Measurements from ENCODE around the gene ZBTB46. TPM values are rescaled to one million over a fixed set of nuclear protein-coding genes. Genes with fewer than 3 reads are reported as not detected.

ZBTB46 gene
- total and polyA plus RNA-seq, 2 donors: 3.7 to 5.8 TPM

GRCh38 chr20:63712191-63712590, 118.9 kb downstream of the ZBTB46 start:
- Histone ChIP-seq H3K36me3 (ENCODE audit: control insufficient read depth in 2 of 2, insufficient read depth in 2 of 2, low read length in 1 of 2) (peaks cover 27 to 55% of the 10 kb centered on the region in 2 donors), H3K4me3 (ENCODE audit: low read length in 2 of 2) (no peak overlapping the region), H3K27me3 (ENCODE audit: control insufficient read depth in 2 of 2, insufficient read depth in 1 of 2, low read length in 1 of 2) (no peaks in the 10 kb centered on the region), H3K4me1 (ENCODE audit: control insufficient read depth in 2 of 2, insufficient read depth in 2 of 2, low read length in 2 of 2) (peaks cover 12% of the 10 kb centered on the region in 2 donors), H3K27ac (ENCODE audit: low read depth in 1 of 2, low read length in 1 of 2) (no peak overlapping the region), H3K9me3 (ENCODE audit: control insufficient read depth in 2 of 2, insufficient read depth in 1 of 2, low read length in 1 of 2) (peaks cover 2 to 19% of the 10 kb centered on the region in 2 donors)
- WGBS: 97% methylated on average over 1 of the region's 1 CpG
- no peak for DNase-seq (ENCODE audit: low read depth in 6 of 9, low spot score in 9 of 9)

- no peaks in the 10 kb centered on the region for H3K27me3 ChIP-seq (ENCODE audit: control insufficient read depth in 2 of 2, insufficient read depth in 1 of 2, low read length in 1 of 2)
- no peak for DNase-seq (ENCODE audit: low read depth in 6 of 9, low spot score in 9 of 9)
- WGBS: 93% methylated on average over 12 of the region's 12 CpGs
- H3K36me3 ChIP-seq (ENCODE audit: control insufficient read depth in 2 of 2, insufficient read depth in 2 of 2, low read length in 1 of 2): peaks cover 30 to 52% of the 10 kb centered on the region in 2 donors
- H3K27ac ChIP-seq (ENCODE audit: low read depth in 1 of 2, low read length in 1 of 2): no peak overlapping the region
- peaks cover 19 to 20% of the 10 kb centered on the region in 2 donors for H3K4me1 ChIP-seq (ENCODE audit: control insufficient read depth in 2 of 2, insufficient read depth in 2 of 2, low read length in 2 of 2)
- H3K9me3 ChIP-seq (ENCODE audit: control insufficient read depth in 2 of 2, insufficient read depth in 1 of 2, low read length in 1 of 2): peaks cover 2 to 19% of the 10 kb centered on the region in 2 donors
- no peak overlapping the region for H3K4me3 ChIP-seq (ENCODE audit: low read length in 2 of 2)
These were observed 119.9 kb downstream of the ZBTB46 start for GRCh38 chr20:63711085-63711645.

GRCh38 chr20:63709149-63709527, 121.9 kb downstream of the ZBTB46 start:
- H3K4me1 ChIP-seq (ENCODE audit: control insufficient read depth in 2 of 2, insufficient read depth in 2 of 2, low read length in 2 of 2): peaks cover 20 to 23% of the 10 kb centered on the region in 2 donors
- H3K36me3 ChIP-seq (ENCODE audit: control insufficient read depth in 2 of 2, insufficient read depth in 2 of 2, low read length in 1 of 2): peaks cover 39 to 56% of the 10 kb centered on the region in 2 donors
- 96% methylated on average over 17 of the region's 17 CpGs for WGBS
- H3K4me3 ChIP-seq (ENCODE audit: low read length in 2 of 2): peak overlapping the region in 1 of 2 donors; percentile 64
- peaks cover 0 to 3% of the 10 kb centered on the region in 2 donors for H3K9me3 ChIP-seq (ENCODE audit: control insufficient read depth in 2 of 2, insufficient read depth in 1 of 2, low read length in 1 of 2)
- no peak overlapping the region for H3K27ac ChIP-seq (ENCODE audit: low read depth in 1 of 2, low read length in 1 of 2)
- DNase-seq (ENCODE audit: low read depth in 6 of 9, low spot score in 9 of 9): no peak
- no peaks in the 10 kb centered on the region for H3K27me3 ChIP-seq (ENCODE audit: control insufficient read depth in 2 of 2, insufficient read depth in 1 of 2, low read length in 1 of 2)

GRCh38 chr20:63708301-63709148, 122.5 kb downstream of the ZBTB46 start:
- DNase-seq (ENCODE audit: low read depth in 6 of 9, low spot score in 9 of 9): peak in 1 of 9 donors; percentile 28
- H3K27ac ChIP-seq (ENCODE audit: low read depth in 1 of 2, low read length in 1 of 2): peak overlapping the region; percentile 26 to 89
- 32% methylated on average over 66 of the region's 67 CpGs for WGBS
- peaks cover 20 to 23% of the 10 kb centered on the region in 2 donors for H3K4me1 ChIP-seq (ENCODE audit: control insufficient read depth in 2 of 2, insufficient read depth in 2 of 2, low read length in 2 of 2)
- H3K27me3 ChIP-seq (ENCODE audit: control insufficient read depth in 2 of 2, insufficient read depth in 1 of 2, low read length in 1 of 2): no peaks in the 10 kb centered on the region
- H3K4me3 ChIP-seq (ENCODE audit: low read length in 2 of 2): peak overlapping the region; percentile 64 to 96
- H3K9me3 ChIP-seq (ENCODE audit: control insufficient read depth in 2 of 2, insufficient read depth in 1 of 2, low read length in 1 of 2): no peaks in the 10 kb centered on the region
- peaks cover 44 to 59% of the 10 kb centered on the region in 2 donors for H3K36me3 ChIP-seq (ENCODE audit: control insufficient read depth in 2 of 2, insufficient read depth in 2 of 2, low read length in 1 of 2)

GRCh38 chr20:63707558-63708300, 123.3 kb downstream of the ZBTB46 start, which contains the start of the genes ARFRP1 and ZGPAT:
Gene ARFRP1 (minus strand): TSS chr20:63707976. CDS start chr20:63707091, 885 bp downstream.
Gene ZGPAT (plus strand): TSS chr20:63708039. CDS start chr20:63708581, 542 bp downstream.
- DNase-seq (ENCODE audit: low read depth in 6 of 9, low spot score in 9 of 9): peak; percentile 58 to 94 (median 82)
- Histone ChIP-seq H3K9me3 (ENCODE audit: control insufficient read depth in 2 of 2, insufficient read depth in 1 of 2, low read length in 1 of 2) (no peaks in the 10 kb centered on the region), H3K4me3 (ENCODE audit: low read length in 2 of 2) (peak within 1 kb of the TSS; percentile 64 to 96), H3K27ac (ENCODE audit: low read depth in 1 of 2, low read length in 1 of 2) (peak within 1 kb of the TSS; percentile 87 to 93), H3K36me3 (ENCODE audit: control insufficient read depth in 2 of 2, insufficient read depth in 2 of 2, low read length in 1 of 2) (peaks cover 47 to 58% of the 10 kb centered on the region in 2 donors), H3K4me1 (ENCODE audit: control insufficient read depth in 2 of 2, insufficient read depth in 2 of 2, low read length in 2 of 2) (peaks cover 20 to 25% of the 10 kb centered on the region in 2 donors), H3K27me3 (ENCODE audit: control insufficient read depth in 2 of 2, insufficient read depth in 1 of 2, low read length in 1 of 2) (no peaks in the 10 kb centered on the region)
- under 1% methylated on average over 98 of the region's 98 CpGs for WGBS

GRCh38 chr20:63706852-63707557, 124.1 kb downstream of the ZBTB46 start:
- no peaks in the 10 kb centered on the region for H3K9me3 ChIP-seq (ENCODE audit: control insufficient read depth in 2 of 2, insufficient read depth in 1 of 2, low read length in 1 of 2)
- H3K27me3 ChIP-seq (ENCODE audit: control insufficient read depth in 2 of 2, insufficient read depth in 1 of 2, low read length in 1 of 2): no peaks in the 10 kb centered on the region
- H3K4me3 ChIP-seq (ENCODE audit: low read length in 2 of 2): peak overlapping the region; percentile 64 to 96
- H3K4me1 ChIP-seq (ENCODE audit: control insufficient read depth in 2 of 2, insufficient read depth in 2 of 2, low read length in 2 of 2): peaks cover 20 to 25% of the 10 kb centered on the region in 2 donors
- peak in 6 of 9 donors; percentile 37 to 78 (median 58) for DNase-seq (ENCODE audit: low read depth in 6 of 9, low spot score in 9 of 9)
- H3K27ac ChIP-seq (ENCODE audit: low read depth in 1 of 2, low read length in 1 of 2): peak overlapping the region; percentile 87 to 93
- peaks cover 47 to 51% of the 10 kb centered on the region in 2 donors for H3K36me3 ChIP-seq (ENCODE audit: control insufficient read depth in 2 of 2, insufficient read depth in 2 of 2, low read length in 1 of 2)
- 3% methylated on average over 56 of the region's 56 CpGs for WGBS

- Histone ChIP-seq H3K4me3 (ENCODE audit: low read length in 2 of 2) (peak overlapping the region in 1 of 2 donors; percentile 96), H3K27me3 (ENCODE audit: control insufficient read depth in 2 of 2, insufficient read depth in 1 of 2, low read length in 1 of 2) (no peaks in the 10 kb centered on the region), H3K27ac (ENCODE audit: low read depth in 1 of 2, low read length in 1 of 2) (no peak overlapping the region), H3K4me1 (ENCODE audit: control insufficient read depth in 2 of 2, insufficient read depth in 2 of 2, low read length in 2 of 2) (peaks cover 20 to 25% of the 10 kb centered on the region in 2 donors), H3K36me3 (ENCODE audit: control insufficient read depth in 2 of 2, insufficient read depth in 2 of 2, low read length in 1 of 2) (peaks cover 43% of the 10 kb centered on the region in 2 donors), H3K9me3 (ENCODE audit: control insufficient read depth in 2 of 2, insufficient read depth in 1 of 2, low read length in 1 of 2) (no peaks in the 10 kb centered on the region)
- WGBS: 92% methylated on average over 12 of the region's 12 CpGs
- no peak for DNase-seq (ENCODE audit: low read depth in 6 of 9, low spot score in 9 of 9)
These were observed 124.9 kb downstream of the ZBTB46 start for GRCh38 chr20:63706027-63706695.
